HG02798 (cell line): Measurements from ENCODE around the gene ZC3HAV1.
A peak's percentile ranks its signal among the peaks of the same experiment; 100 is the strongest.
"Not testable (repeated sequence)": the region's sequence is repeated elsewhere in the genome, so short reads cannot be mapped to it uniquely, and the experiment has no call there.

Source experiments
- ATAC-seq: cut with Tn5 transposase; IDR thresholded peaks from one replicate; pipeline ENCODE4 v1.9.1; 2021; ENCODE audit warnings: mild to moderate bottlenecking; ENCODE audit not compliant: unreplicated experiment, poor library complexity

The ZC3HAV1 gene

GRCh38 chr7:139114018-139114417 is 4.5 kb upstream of the ZC3HAV1 start:
- no peak for ATAC-seq

GRCh38 chr7:139112741-139113250 is 3.3 kb upstream of the ZC3HAV1 start:
- no peak for ATAC-seq

GRCh38 chr7:139112316-139112715 is 2.8 kb upstream of the ZC3HAV1 start:
- no peak for ATAC-seq

- ATAC-seq = no peak
Measured at GRCh38 chr7:139111811-139112301, 2.3 kb upstream of the ZC3HAV1 start.

- no peak for ATAC-seq
Measured at GRCh38 chr7:139111147-139111546, 1.6 kb upstream of the ZC3HAV1 start.

- ATAC-seq = no peak
Measured at GRCh38 chr7:139109983-139110411, 477 bp upstream of the ZC3HAV1 start.

GRCh38 chr7:139108266-139109187 is 993 bp downstream of the ZC3HAV1 start:
- ATAC-seq = peak; percentile 5

- no peak for ATAC-seq
Measured at GRCh38 chr7:139106959-139107358, 2.6 kb downstream of the ZC3HAV1 start.

GRCh38 chr7:139106227-139106626 is 3.3 kb downstream of the ZC3HAV1 start:
- not testable (repeated sequence) for ATAC-seq

- no peak for ATAC-seq
Measured at GRCh38 chr7:139105484-139105883, 4.0 kb downstream of the ZC3HAV1 start.

GRCh38 chr7:139104091-139104450 is 5.4 kb downstream of the ZC3HAV1 start:
- ATAC-seq = no peak

- ATAC-seq = no peak
Measured at GRCh38 chr7:139103057-139103815, 6.3 kb downstream of the ZC3HAV1 start.

- ATAC-seq = not testable (repeated sequence)
Measured at GRCh38 chr7:139101637-139102158, 7.8 kb downstream of the ZC3HAV1 start.

- ATAC-seq = no peak
Measured at GRCh38 chr7:139099172-139099947, 10.2 kb downstream of the ZC3HAV1 start.

- peak; percentile 99 for ATAC-seq
Measured at GRCh38 chr7:139095194-139095659, 14.3 kb downstream of the ZC3HAV1 start.

- ATAC-seq = no peak
Measured at GRCh38 chr7:139094596-139094995, 14.9 kb downstream of the ZC3HAV1 start.

- ATAC-seq = no peak
Measured at GRCh38 chr7:139094030-139094429, 15.5 kb downstream of the ZC3HAV1 start.

- ATAC-seq = not testable (repeated sequence)
Measured at GRCh38 chr7:139093512-139093911, 16.0 kb downstream of the ZC3HAV1 start.

- ATAC-seq = no peak
Measured at GRCh38 chr7:139092090-139092796, 17.3 kb downstream of the ZC3HAV1 start.
